IMR-90 (cell line): ENCODE measurements around the gene NRXN2. TPM values are rescaled to one million over a fixed set of nuclear protein-coding genes. Genes with fewer than 3 reads are reported as not detected.

Experiments
- ATAC-seq: fragments of 200-7000 bp; cut with Tn5 transposase; 2 replicates; pipeline ENCODE4 v1.9.1; 2020; ENCODE audit warnings: low read depth, mild to moderate bottlenecking, moderate library complexity
- BruUV-seq: library from RNA; stranded (reverse); fragments of 400-500 nt; replicated peaks from 2 replicates; lab custom pipeline; 2021; lab: Mats Ljungman, UMichigan
- CTCF ChIA-PET: fragments of 300-600 bp; formaldehyde crosslinking; extraction: SDS; loops from one replicate; lab custom pipeline; 2021; ENCODE audit warnings: antibody characterized with exemption; lab: Yijun Ruan, JAX
- POLR2A ChIA-PET: fragments of 300-600 bp; sonication (Branson Sonifier 250); formaldehyde crosslinking; loops from one replicate; lab custom pipeline; 2022; ENCODE audit warnings: antibody characterized with exemption; ENCODE audit not compliant: unreplicated experiment; lab: Charles Lee
- DNase-seq: peaks from one replicate; pipeline ENCODE4 v3.0.0; 2013
- H2AFZ ChIP-seq: replicated peaks from 2 replicates; pipeline ENCODE3; 2013; ENCODE audit warnings: low read length, mild to moderate bottlenecking; ENCODE audit not compliant: poor library complexity
- H2AK5ac ChIP-seq: 2 replicates; pipeline ENCODE4 v1.6.1; 2013; ENCODE audit warnings: low read depth, low read length, inconsistent platforms
- H2AK9ac ChIP-seq: replicated peaks from 2 replicates; pipeline ENCODE3; 2013; ENCODE audit warnings: mild to moderate bottlenecking, low read depth, low read length, moderate library complexity; ENCODE audit not compliant: poor library complexity
- H2BK120ac ChIP-seq: 2 replicates; pipeline ENCODE4 v1.6.1; 2013; ENCODE audit warnings: low read depth, low read length, inconsistent platforms
- H2BK15ac ChIP-seq: 3 replicates; pipeline ENCODE4 v1.6.1; 2013; ENCODE audit warnings: low read depth, low read length, inconsistent platforms
- H2BK20ac ChIP-seq: 2 replicates; pipeline ENCODE4 v1.6.1; 2013; ENCODE audit warnings: low read depth, mild to moderate bottlenecking, inconsistent platforms, low read length, moderate library complexity
- H2BK5ac ChIP-seq: 2 replicates; pipeline ENCODE4 v1.6.1; 2013; ENCODE audit warnings: mild to moderate bottlenecking, low read depth, low read length, inconsistent platforms; ENCODE audit not compliant: poor library complexity, severe bottlenecking
- H3K14ac ChIP-seq: replicated peaks from 2 replicates; pipeline ENCODE4 v1.6.1; 2013; ENCODE audit warnings: low read depth, low read length, inconsistent platforms
- H3K18ac ChIP-seq: 2 replicates; pipeline ENCODE4 v1.6.1; 2013; ENCODE audit warnings: low read depth, low read length, control low read depth
- H3K23ac ChIP-seq: 2 replicates; pipeline ENCODE4 v1.6.1; 2013; ENCODE audit warnings: low read depth, low read length, inconsistent platforms
- H3K27ac ChIP-seq: 2 replicates; pipeline ENCODE4 v1.5.1; 2013; ENCODE audit warnings: mild to moderate bottlenecking, control low read depth, low read length; ENCODE audit not compliant: insufficient read depth
- H3K27me3 ChIP-seq: 2 replicates; pipeline ENCODE4 v1.6.1; 2013; ENCODE audit warnings: low read length; ENCODE audit not compliant: control insufficient read depth, insufficient read depth
- H3K36me3 ChIP-seq: 2 replicates; pipeline ENCODE4 v1.6.1; 2013; ENCODE audit warnings: low read length, mixed read lengths; ENCODE audit not compliant: control insufficient read depth, insufficient read depth
- H3K4ac ChIP-seq: 2 replicates; pipeline ENCODE4 v1.6.1; 2013; ENCODE audit warnings: low read depth, low read length, inconsistent platforms
- H3K4me1 ChIP-seq: 2 replicates; pipeline ENCODE4 v1.6.1; 2013; ENCODE audit warnings: low read length, mixed read lengths; ENCODE audit not compliant: control insufficient read depth, insufficient read depth
- H3K4me2 ChIP-seq: 2 replicates; pipeline ENCODE4 v1.6.1; 2013; ENCODE audit warnings: low read depth, mild to moderate bottlenecking, control low read depth, low read length, moderate library complexity
- H3K4me3 ChIP-seq: 2 replicates; pipeline ENCODE4 v1.5.1; 2013; ENCODE audit warnings: low read depth, mild to moderate bottlenecking, control low read depth, low read length, moderate library complexity; ENCODE audit not compliant: insufficient read depth
- H3K56ac ChIP-seq: 2 replicates; pipeline ENCODE4 v1.6.1; 2013; ENCODE audit warnings: low read length, inconsistent platforms; ENCODE audit not compliant: insufficient read depth; ENCODE audit errors: extremely low read depth
- H3K79me1 ChIP-seq, 2 experiments: 2 replicates each; pipeline ENCODE4 v1.6.1; 2013; ENCODE audit warnings: low read length in 2 of 2, inconsistent platforms in 1 of 2, low read depth in 1 of 2
- H3K9ac ChIP-seq: 2 replicates; pipeline ENCODE4 v1.6.1; 2013; ENCODE audit warnings: low read depth, low read length, control low read depth
- H3K9me1 ChIP-seq: 2 replicates; pipeline ENCODE4 v1.6.1; 2013; ENCODE audit warnings: low read length, inconsistent platforms; ENCODE audit not compliant: insufficient read depth
- H3K9me3 ChIP-seq: 2 replicates; pipeline ENCODE4 v1.6.1; 2013; ENCODE audit warnings: low read length; ENCODE audit not compliant: control insufficient read depth, insufficient read depth
- H4K20me1 ChIP-seq: 2 replicates; pipeline ENCODE4 v1.6.1; 2013; ENCODE audit warnings: low read length, inconsistent platforms; ENCODE audit not compliant: insufficient read depth
- H4K5ac ChIP-seq: 2 replicates; pipeline ENCODE4 v1.6.1; 2013; ENCODE audit warnings: mild to moderate bottlenecking, low read depth, low read length, control low read depth
- H4K8ac ChIP-seq, 2 experiments: 2 replicates each; pipeline ENCODE4 v1.6.1; 2013; ENCODE audit warnings: low read depth in 2 of 2, low read length in 2 of 2, control low read depth in 1 of 2, inconsistent platforms in 1 of 2
- H4K91ac ChIP-seq: 2 replicates; pipeline ENCODE4 v1.6.1; 2013; ENCODE audit warnings: low read depth, low read length, inconsistent platforms; ENCODE audit not compliant: insufficient read depth
- CEBPB ChIP-seq: IDR thresholded peaks from 2 replicates; pipeline ENCODE4 v1.6.1; 2012; ENCODE audit warnings: low read depth, low read length, improper control_type of control experiment
- CHD1 ChIP-seq: IDR thresholded peaks from 2 replicates; pipeline ENCODE4 v1.6.1; 2012; ENCODE audit warnings: low read depth, low read length, improper control_type of control experiment
- ELK1 ChIP-seq: fragments of 150-350 bp; IDR thresholded peaks from 2 replicates; pipeline ENCODE4 v1.6.1; 2016; ENCODE audit warnings: low read depth, mild to moderate bottlenecking, low read length, moderate library complexity, borderline replicate concordance
- FOS ChIP-seq: fragments of 150-350 bp; IDR thresholded peaks from 2 replicates; pipeline ENCODE4 v1.6.1; 2016; ENCODE audit warnings: low read depth, low read length
- MAFK ChIP-seq: IDR thresholded peaks from 2 replicates; pipeline ENCODE4 v1.6.1; 2012; ENCODE audit warnings: low read depth, low read length, improper control_type of control experiment
- MXI1 ChIP-seq: IDR thresholded peaks from 2 replicates; pipeline ENCODE4 v1.6.1; 2012; ENCODE audit warnings: low read depth, mild to moderate bottlenecking, low read length, moderate library complexity, borderline replicate concordance
- NFE2L2 ChIP-seq: fragments of 150-350 bp; IDR thresholded peaks from 2 replicates; pipeline ENCODE4 v1.6.1; 2016; ENCODE audit warnings: low read depth, mild to moderate bottlenecking, low read length
- POLR2A ChIP-seq: IDR thresholded peaks from 2 replicates; pipeline ENCODE4 v1.6.1; 2012; ENCODE audit warnings: mild to moderate bottlenecking, low read depth, low read length
- RAD21 ChIP-seq: IDR thresholded peaks from 2 replicates; pipeline ENCODE4 v1.6.1; 2012; ENCODE audit warnings: low read length, improper control_type of control experiment
- RCOR1 ChIP-seq: IDR thresholded peaks from 2 replicates; pipeline ENCODE4 v1.6.1; 2012; ENCODE audit warnings: mild to moderate bottlenecking, low read length, improper control_type of control experiment; ENCODE audit not compliant: insufficient replicate concordance
- RFX5 ChIP-seq: IDR thresholded peaks from 2 replicates; pipeline ENCODE4 v1.8.0; 2012; ENCODE audit warnings: low read depth, mild to moderate bottlenecking, low read length, moderate library complexity
- SMC3 ChIP-seq: fragments of 150-350 bp; IDR thresholded peaks from 2 replicates; pipeline ENCODE4 v1.6.1; 2016; ENCODE audit warnings: low read depth, mild to moderate bottlenecking, antibody characterized with exemption, low read length, moderate library complexity
- WGBS, 2 experiments: methylation state at CpG; one replicate each; pipeline versions ENCODE4 v1.1.5 to v1.1.7; 2013; ENCODE audit warnings: missing lambda C conversion rate in 2 of 2; ENCODE audit not compliant: insufficient read length in 1 of 2; ENCODE audit errors: extremely low coverage in 2 of 2; 5-methylcytosine and 5-hydroxymethylcytosine counted together
- dilution Hi-C: fragments of 300-500 bp; cut with HindIII; formaldehyde crosslinking; loops from one replicate; pipeline ENCODE4 v1.14.3; 2018; ENCODE audit warnings: low sequenced_read_pairs; ENCODE audit not compliant: unreplicated experiment
- in situ Hi-C: fragments of 300-500 bp; cut with MboI; formaldehyde crosslinking; loops from 3 replicates; pipeline ENCODE4 v1.14.3; 2019; ENCODE audit warnings: low sequenced_read_pairs, inconsistent platforms, mixed read lengths
- intact Hi-C: fragments of 100-400 bp; cut with micrococcal nuclease; formaldehyde crosslinking; loops from 2 replicates; pipeline ENCODE4 v1.10.0; 2022
- polyA plus RNA-seq, 3 experiments: library from polyadenylated mRNA; depleted of rRNA; stranded (reverse); fragments of >200 nt; gene quantifications; 2 replicates each; pipeline ENCODE4 v1.2.3, GENCODE V29; 2012; ENCODE audit warnings: low replicate concordance in 1 of 3
- total RNA-seq: library from RNA; depleted of rRNA; stranded (reverse); fragments of >200 nt; gene quantifications from 2 replicates; pipeline ENCODE4 v1.2.3, GENCODE V29; 2012
- TF ChIP-seq, protein P1 (sequence below): conservative IDR thresholded peaks from 2 replicates; pipeline ENCODE4 v1.5.1; 2012; ENCODE audit warnings: mild to moderate bottlenecking, low read depth, low read length, improper control_type of control experiment

Gene NRXN2
- total and polyA plus RNA-seq, 2 of the 4 experiments (the other 2 are of a cell fraction) = 0.18 to 0.22 TPM

- H3K14ac ChIP-seq = no peak overlapping the region
- H3K4me2 ChIP-seq = no peak overlapping the region
- ATAC-seq (no peak), DNase-seq (no peak)
- no peak overlapping the region for H3K4ac ChIP-seq
- H2BK120ac ChIP-seq = no peak overlapping the region
- no peak overlapping the region for H3K27ac ChIP-seq
- no peak overlapping the region for H2AK9ac ChIP-seq
- dilution Hi-C loops = no loop called here
- ChIA-PET POLR2A (no interaction called here), CTCF (interaction anchor here (0.5 to 1.1 kb wide), 2 partner anchors 10 to 162 kb away, joined by 3 read pairs; no protein-coding TSS in a partner anchor)
- H3K27me3 ChIP-seq = peaks cover 92% of the 10 kb centered on the region
- intact Hi-C loops = no loop called here
- TF ChIP-seq FOS = no peak
- no peak for TF ChIP-seq MXI1
- no peak for TF ChIP-seq MAFK
- no peak for TF ChIP-seq ELK1
- no peak for TF ChIP-seq NFE2L2
- no peak for TF ChIP-seq RAD21
- no peak for TF ChIP-seq SMC3
- TF ChIP-seq, protein P1, sequence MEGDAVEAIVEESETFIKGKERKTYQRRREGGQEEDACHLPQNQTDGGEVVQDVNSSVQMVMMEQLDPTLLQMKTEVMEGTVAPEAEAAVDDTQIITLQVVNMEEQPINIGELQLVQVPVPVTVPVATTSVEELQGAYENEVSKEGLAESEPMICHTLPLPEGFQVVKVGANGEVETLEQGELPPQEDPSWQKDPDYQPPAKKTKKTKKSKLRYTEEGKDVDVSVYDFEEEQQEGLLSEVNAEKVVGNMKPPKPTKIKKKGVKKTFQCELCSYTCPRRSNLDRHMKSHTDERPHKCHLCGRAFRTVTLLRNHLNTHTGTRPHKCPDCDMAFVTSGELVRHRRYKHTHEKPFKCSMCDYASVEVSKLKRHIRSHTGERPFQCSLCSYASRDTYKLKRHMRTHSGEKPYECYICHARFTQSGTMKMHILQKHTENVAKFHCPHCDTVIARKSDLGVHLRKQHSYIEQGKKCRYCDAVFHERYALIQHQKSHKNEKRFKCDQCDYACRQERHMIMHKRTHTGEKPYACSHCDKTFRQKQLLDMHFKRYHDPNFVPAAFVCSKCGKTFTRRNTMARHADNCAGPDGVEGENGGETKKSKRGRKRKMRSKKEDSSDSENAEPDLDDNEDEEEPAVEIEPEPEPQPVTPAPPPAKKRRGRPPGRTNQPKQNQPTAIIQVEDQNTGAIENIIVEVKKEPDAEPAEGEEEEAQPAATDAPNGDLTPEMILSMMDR = no peak
- no peak for TF ChIP-seq POLR2A
- no peak for TF ChIP-seq RFX5
- no peak for TF ChIP-seq RCOR1
- no peak for TF ChIP-seq CHD1
- TF ChIP-seq CEBPB = no peak
- in situ Hi-C loops = no loop called here
- H4K20me1 ChIP-seq = peaks cover 5% of the 10 kb centered on the region
- no peak overlapping the region for H3K23ac ChIP-seq
- no peak overlapping the region for H3K4me3 ChIP-seq
- WGBS, 2 experiments = 2% methylated on average over 10 of the region's 30 CpGs; no CpG with 5 or more reads in 1 of the 2 experiments
- no peak overlapping the region for H4K5ac ChIP-seq
- no peaks in the 10 kb centered on the region for H3K36me3 ChIP-seq
- no peak overlapping the region for H2BK15ac ChIP-seq
- no peaks in the 10 kb centered on the region for H3K79me1 ChIP-seq
- H2BK5ac ChIP-seq = no peak overlapping the region
- H3K56ac ChIP-seq = no peak overlapping the region
- H3K4me1 ChIP-seq = no peaks in the 10 kb centered on the region
- H2BK20ac ChIP-seq = no peak overlapping the region
- 0 out of 2 replicates have a peak, but pooled peaks cover 3% of the 10 kb centered on the region for H3K9me1 ChIP-seq
- BruUV-seq = no TSS peak
- H2AK5ac ChIP-seq = no peak overlapping the region
- H3K18ac ChIP-seq = no peak overlapping the region
- H3K9ac ChIP-seq = no peak overlapping the region
- H3K9me3 ChIP-seq = peaks cover 5% of the 10 kb centered on the region; the same call in 1 of the 2 replicates
- H4K91ac ChIP-seq = no peak overlapping the region
- no peak overlapping the region for H2AFZ ChIP-seq
- no peak overlapping the region for H4K8ac ChIP-seq
Observed at GRCh38 chr11:64642418-64642735, 80.6 kb downstream of the NRXN2 start.
